K562 (cell line): ENCODE results near the gene CACNB2. TPM values are rescaled to one million over a fixed set of nuclear protein-coding genes. Genes with fewer than 3 reads are reported as not detected.

Experiments
- ATAC-seq: fragments of 200-7000 bp; cut with Tn5 transposase; 3 replicates; pipeline ENCODE4 v1.9.1; 2020; ENCODE audit warnings: moderate library complexity
- BruUV-seq: library from RNA; stranded (reverse); fragments of 400-500 nt; replicated peaks from 2 replicates; lab custom pipeline; 2021; lab: Mats Ljungman, UMichigan
- CTCF ChIA-PET: fragments of 300-600 bp; formaldehyde crosslinking; extraction: SDS; loops from one replicate; lab custom pipeline; 2021; ENCODE audit warnings: low intra/inter-chr PET ratio; lab: Yijun Ruan, JAX
- POLR2A ChIA-PET: fragments of 300-600, 350-650 bp; sonication (Branson Sonifier 250); formaldehyde crosslinking; extraction: SDS; loops from one replicate; lab custom pipeline; 2021; ENCODE audit warnings: antibody characterized with exemption, inconsistent platforms; lab: Yijun Ruan, JAX
- DNase-seq, 4 experiments: peaks; one replicate each; pipeline versions ENCODE4 v3.0.0 to v3.0.0-alpha.2; 2011 to 2018; ENCODE audit warnings: low spot score in 3 of 4, mixed read lengths in 3 of 4; ENCODE audit errors: extremely low read depth in 1 of 4
- FAIRE-seq: peaks from 2 replicates; lab custom pipeline; 2011; peaks lifted over from hg19 to GRCh38; lab: Jason Lieb, UNC
- H2AFZ ChIP-seq: 2 replicates; pipeline ENCODE4 v1.6.0; 2011; ENCODE audit warnings: low read depth, low read length, control low read depth, inconsistent platforms
- H3K27ac ChIP-seq: fragments of 200-600 bp; 3 replicates; pipeline ENCODE4 v1.8.0; 2011; ENCODE audit warnings: low read depth, mild to moderate bottlenecking, control low read depth, inconsistent platforms, low read length, moderate library complexity, mixed read lengths; ENCODE audit errors: extremely low read depth
- H3K27me3 ChIP-seq, 2 experiments: fragments of 300-600 bp in 1 of 2; 2 replicates in 1 of 2; 3 replicates in 1 of 2; pipeline versions ENCODE4 v1.6.0 to v1.8.0; 2011; ENCODE audit warnings: inconsistent platforms in 2 of 2, low read length in 2 of 2, mild to moderate bottlenecking in 1 of 2, mixed read lengths in 1 of 2, moderate library complexity in 1 of 2; ENCODE audit not compliant: control insufficient read depth in 2 of 2, insufficient read depth in 2 of 2
- H3K36me3 ChIP-seq: fragments of 300-600 bp; 3 replicates; pipeline ENCODE4 v1.8.0; 2011; ENCODE audit warnings: mild to moderate bottlenecking, low read length, inconsistent platforms; ENCODE audit not compliant: control insufficient read depth, insufficient read depth
- H3K4me1 ChIP-seq, 2 experiments: fragments of 200-600 bp in 1 of 2; replicated peaks in 1 of 2; 2 replicates in 1 of 2; 3 replicates in 1 of 2; pipeline versions ENCODE4 v1.5.1 to v1.8.0; 2011; ENCODE audit warnings: inconsistent platforms in 2 of 2, low read length in 2 of 2, mild to moderate bottlenecking in 1 of 2, mixed read lengths in 1 of 2, moderate library complexity in 1 of 2; ENCODE audit not compliant: control insufficient read depth in 2 of 2, insufficient read depth in 2 of 2
- H3K4me2 ChIP-seq: 2 replicates; pipeline ENCODE4 v1.6.1; 2011; ENCODE audit warnings: low read length, control low read depth, inconsistent platforms, mixed read lengths; ENCODE audit not compliant: insufficient read depth
- H3K4me3 ChIP-seq: fragments of 200-600 bp; sonication (generic), shearing (Covaris generic); 2 replicates; pipeline ENCODE4 v1.5.1; 2016; ENCODE audit warnings: control low read depth, inconsistent platforms
- H3K79me2 ChIP-seq: fragments of 200-600 bp; 3 replicates; pipeline ENCODE4 v1.8.0; 2011; ENCODE audit warnings: low read length, inconsistent platforms; ENCODE audit not compliant: control insufficient read depth, insufficient read depth
- H3K9ac ChIP-seq, 2 experiments: 2 replicates each; pipeline versions ENCODE4 v1.6.0 to v1.6.1; 2011; ENCODE audit warnings: low read depth in 2 of 2, low read length in 2 of 2, control low read depth in 1 of 2, inconsistent platforms in 1 of 2, mild to moderate bottlenecking in 1 of 2, mixed read lengths in 1 of 2; ENCODE audit not compliant: insufficient read depth in 1 of 2
- H3K9me1 ChIP-seq: one replicate; pipeline ENCODE4 v1.6.0; 2011; ENCODE audit warnings: inconsistent platforms, mild to moderate bottlenecking, low read length, moderate library complexity; ENCODE audit not compliant: control insufficient read depth, insufficient read depth
- H3K9me3 ChIP-seq: replicated peaks from 2 replicates; pipeline ENCODE4 v1.5.1; 2011; ENCODE audit warnings: low read depth, low read length, inconsistent platforms; ENCODE audit not compliant: control insufficient read depth, insufficient read depth
- H4K20me1 ChIP-seq: replicated peaks from 2 replicates; pipeline ENCODE4 v1.6.1; 2011; ENCODE audit warnings: low read length, inconsistent platforms, mixed read lengths; ENCODE audit not compliant: control insufficient read depth, insufficient read depth
- DIDO1 ChIP-seq: fragments of 450-650 bp; IDR thresholded peaks from 2 replicates; pipeline ENCODE4 v1.6.1; 2016; ENCODE audit warnings: low read depth, missing biosample characterization, missing genetic modification characterization
- ETV5 ChIP-seq: sonication (generic); formaldehyde crosslinking; IDR thresholded peaks from 2 replicates; pipeline ENCODE4 v1.4.0; 2020; ENCODE audit warnings: low read depth, mild to moderate bottlenecking, missing genetic modification reagents
- FOXM1 ChIP-seq, 2 experiments: fragments of 450-650 bp in 1 of 2; sonication (generic) in 1 of 2; formaldehyde crosslinking in 1 of 2; IDR thresholded peaks; 2 replicates each; pipeline versions ENCODE4 v1.6.1 to v1.9.0; 2017 to 2022; ENCODE audit warnings: low read depth in 2 of 2, mild to moderate bottlenecking in 2 of 2, missing genetic modification reagents in 1 of 2, moderate library complexity in 1 of 2
- HNRNPLL ChIP-seq: fragments of 200-400 bp; formaldehyde crosslinking; IDR thresholded peaks from 2 replicates; pipeline ENCODE4 v1.6.1; 2017; ENCODE audit warnings: low read length, low read depth, mild to moderate bottlenecking; ENCODE audit not compliant: poor library complexity, severe bottlenecking
- ILK ChIP-seq: fragments of 450-650 bp; IDR thresholded peaks from 2 replicates; pipeline ENCODE4 v1.6.1; 2016; ENCODE audit warnings: missing genetic modification characterization, low read depth, mild to moderate bottlenecking, missing compliant biosample characterization, moderate library complexity, borderline replicate concordance
- KDM1A ChIP-seq, 2 experiments: fragments of 450-650 bp; IDR thresholded peaks; 2 replicates each; pipeline ENCODE4 v1.6.1; 2016; ENCODE audit warnings: mild to moderate bottlenecking in 2 of 2
- MIER1 ChIP-seq: fragments of 450-650 bp; IDR thresholded peaks from 2 replicates; pipeline ENCODE4 v1.6.1; 2016; ENCODE audit warnings: antibody characterized with exemption, mild to moderate bottlenecking, low read depth
- NONO ChIP-seq, 2 experiments: fragments of 200-400 bp in 1 of 2; fragments of 450-650 bp in 1 of 2; formaldehyde crosslinking in 1 of 2; IDR thresholded peaks; 2 replicates each; pipeline ENCODE4 v1.6.1; 2017; ENCODE audit warnings: low read depth in 2 of 2, mild to moderate bottlenecking in 2 of 2, moderate library complexity in 2 of 2, low read length in 1 of 2
- RAD21 ChIP-seq, 2 experiments: fragments of 250-450 bp in 1 of 2; fragments of 450-650 bp in 1 of 2; sonication (Bioruptor Pico) in 1 of 2; formaldehyde crosslinking in 1 of 2; IDR thresholded peaks in 1 of 2; conservative IDR thresholded peaks in 1 of 2; 2 replicates each; pipeline versions ENCODE4 v1.4.0 to v1.8.0; 2020 to 2022; ENCODE audit warnings: mild to moderate bottlenecking in 2 of 2, moderate library complexity in 1 of 2
- RBM14 ChIP-seq: fragments of 200-400 bp; formaldehyde crosslinking; IDR thresholded peaks from 2 replicates; pipeline ENCODE4 v1.6.1; 2018; ENCODE audit warnings: low read depth, mild to moderate bottlenecking, low read length, moderate library complexity, borderline replicate concordance; ENCODE audit not compliant: insufficient read depth
- SIRT6 ChIP-seq: IDR thresholded peaks from one replicate; pipeline ENCODE4 v1.6.1; 2012; ENCODE audit warnings: low read depth, mild to moderate bottlenecking, control low read depth, inconsistent platforms, low read length, moderate library complexity
- SIX5 ChIP-seq, 2 experiments: IDR thresholded peaks; 2 replicates each; pipeline ENCODE4 v1.6.1; 2011; ENCODE audit warnings: low read length in 2 of 2, borderline replicate concordance in 1 of 2, low read depth in 1 of 2, mild to moderate bottlenecking in 1 of 2, moderate library complexity in 1 of 2; ENCODE audit not compliant: insufficient read depth in 1 of 2
- SMC3 ChIP-seq: conservative IDR thresholded peaks from 2 replicates; pipeline ENCODE4 v1.6.1; 2011; ENCODE audit warnings: low read depth, low read length, improper control_type of control experiment; ENCODE audit not compliant: insufficient read depth
- TAF15 ChIP-seq: fragments of 200-400 bp; formaldehyde crosslinking; IDR thresholded peaks from 2 replicates; pipeline ENCODE4 v1.6.1; 2017; ENCODE audit warnings: mild to moderate bottlenecking, low read depth, low read length, moderate library complexity
- ZBED1 ChIP-seq: IDR thresholded peaks from 2 replicates; pipeline ENCODE4 v1.6.1; 2014
- ZNF143 ChIP-seq: sonication (generic); formaldehyde crosslinking; IDR thresholded peaks from 2 replicates; pipeline ENCODE4 v1.9.0; 2022; ENCODE audit warnings: mild to moderate bottlenecking, missing genetic modification reagents
- ZNF586 ChIP-seq: fragments of 450-650 bp; formaldehyde crosslinking; conservative IDR thresholded peaks from 2 replicates; pipeline ENCODE4 v1.4.0; 2020; ENCODE audit warnings: mild to moderate bottlenecking, moderate library complexity
- ZNF668 ChIP-seq: fragments of 250-450 bp; sonication (Bioruptor Pico); IDR thresholded peaks from 2 replicates; pipeline ENCODE4 v1.8.0; 2022; ENCODE audit warnings: mild to moderate bottlenecking, inconsistent platforms
- WGBS: fragments of 100-300 bp; shearing (Covaris generic); methylation state at CpG from one replicate; pipeline ENCODE4 v1.1.6; 2016; ENCODE audit warnings: low coverage, mixed read lengths; ENCODE audit not compliant: insufficient coverage; ENCODE audit errors: missing lambda C conversion rate; 5-methylcytosine and 5-hydroxymethylcytosine counted together
- in situ Hi-C: fragments of 300-500 bp; cut with MboI; formaldehyde crosslinking; loops from 4 replicates; pipeline ENCODE4 v1.15.0; 2018; ENCODE audit warnings: inconsistent platforms, mixed read lengths
- intact Hi-C: fragments of 100-400 bp; cut with micrococcal nuclease; formaldehyde crosslinking; loops from 2 replicates; pipeline ENCODE4 v1.14.2; 2022
- polyA plus RNA-seq, 8 experiments: library from polyadenylated mRNA; depleted of rRNA in 4 of 8; stranded (reverse) in 5 of 8; unstranded in 3 of 8; fragments of >200 nt; fragmentation: Nextera tagmentation in 2 of 8; fragmentation: Illumina TruSeq in 1 of 8; extraction: Ambion mirVana in 2 of 8; extraction: Trizol in 1 of 8; gene quantifications; 2 replicates each; pipeline versions ENCODE4 v1.2.1 to v1.2.3, GENCODE V29; 2011 to 2014; ENCODE audit warnings: inconsistent platforms in 1 of 8, missing spikeins in 1 of 8
- total RNA-seq, 7 experiments: library from RNA; depleted of rRNA in 6 of 7; stranded (reverse); fragments of >200 nt in 6 of 7; fragmentation: Illumina TruSeq in 2 of 7; extraction: Trizol in 2 of 7; gene quantifications; 2 replicates each; pipeline versions ENCODE4 v1.2.1 to v1.2.3, GENCODE V29; 2011 to 2021; ENCODE audit warnings: low replicate concordance in 1 of 7
- TF ChIP-seq, protein P1 (sequence below): sonication (generic); formaldehyde crosslinking; IDR thresholded peaks from 2 replicates; pipeline ENCODE4 v1.8.0; 2022; ENCODE audit warnings: mild to moderate bottlenecking, missing genetic modification reagents

Gene CACNB2
- total and polyA plus RNA-seq, 9 of the 15 experiments (the other 6 are each of a cell fraction or from before 2014, with no cell fraction given), result 1.8 to 2.2 TPM; not detected in 7

DNA sequence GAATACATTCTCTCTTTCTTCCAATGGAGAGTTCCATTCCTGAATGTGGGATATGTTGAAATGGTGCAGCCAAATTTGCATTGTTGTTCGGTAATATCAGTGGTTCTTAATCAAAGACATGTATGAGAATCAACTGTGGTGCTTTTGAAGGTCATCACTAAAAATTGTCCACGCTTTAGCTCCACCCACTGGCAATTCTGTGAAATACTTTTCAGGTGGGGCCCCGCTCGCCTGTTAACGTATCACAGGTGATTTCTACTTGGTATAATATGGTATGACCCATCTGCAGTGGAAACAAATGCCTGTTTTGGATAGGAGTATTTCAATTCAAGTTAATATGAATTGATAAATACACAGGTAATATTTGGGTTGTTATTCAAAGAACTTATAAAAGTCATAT is 332.8 kb downstream of the CACNB2 start:
- Histone ChIP-seq H3K9ac (no peak overlapping the region), H3K4me1 (no peaks in the 10 kb centered on the region), H2AFZ (no peak overlapping the region), H3K27ac (no peak overlapping the region), H3K79me2 (no peaks in the 10 kb centered on the region), H4K20me1 (no peaks in the 10 kb centered on the region), H3K9me3 (no peaks in the 10 kb centered on the region), H3K4me2 (no peak overlapping the region), H3K27me3 (peaks cover 0 to 13% of the 10 kb centered on the region in 2 experiments; a peak in 3 of 5 replicates), H3K36me3 (no peaks in the 10 kb centered on the region), H3K4me3 (no peak overlapping the region), H3K9me1 (no peaks in the 10 kb centered on the region)
- CTCF ChIA-PET, result no interaction called here
- FAIRE-seq (peak; percentile 15), DNase-seq (peak; percentile 16 to 32 (median 23)), ATAC-seq (peak; percentile 56; the same call in 2 of the 3 replicates)
- BruUV-seq, result no TSS peak
- intact Hi-C loops, result no loop called here
- 0% methylated on average over 5 of the region's 5 CpGs for WGBS
- POLR2A ChIA-PET, result interaction anchor here (1.1 kb wide), 1 partner anchor 13 kb away, joined by 5 read pairs; no protein-coding TSS in a partner anchor
- in situ Hi-C loops, result no loop called here
- TF ChIP-seq ILK (tag) (no peak), FOXM1 (IDR thresholded peaks at IDR 0.05; ENCODE audit: low read depth) (no peak), FOXM1 (CRISPR knock-in tag; IDR thresholded peaks at IDR 0.05; ENCODE audit: low read depth) (no peak), ETV5 (no peak), ZBED1 (no peak), NONO (IDR thresholded peaks at IDR 0.05; ENCODE audit: low read depth in 2 of 2, low read length in 1 of 2) (no peak), DIDO1 (tag) (no peak), RBM14 (no peak), ZNF143 (no peak), MIER1 (no peak), RAD21 (CRISPR knock-in tag; conservative IDR thresholded peaks at IDR 0.05 in 1 of 2, IDR thresholded peaks at IDR 0.05 in 1 of 2) (peak in 1 of 2 experiments; percentile 35; a peak in 1 of 4 replicates), SIX5 (IDR thresholded peaks at IDR 0.05; ENCODE audit: borderline replicate concordance in 1 of 2, insufficient read depth in 1 of 2, low read depth in 1 of 2, low read length in 2 of 2) (no peak), TAF15 (no peak), SMC3 (0 out of 2 replicates have a peak, but pooled peaks have one; percentile 11), ZNF586 (CRISPR knock-in tag) (no peak), KDM1A (IDR thresholded peaks at IDR 0.05) (no peak), SIRT6 (no peak), ZNF668 (CRISPR knock-in tag) (no peak), HNRNPLL (no peak)
- TF ChIP-seq, protein P1, sequence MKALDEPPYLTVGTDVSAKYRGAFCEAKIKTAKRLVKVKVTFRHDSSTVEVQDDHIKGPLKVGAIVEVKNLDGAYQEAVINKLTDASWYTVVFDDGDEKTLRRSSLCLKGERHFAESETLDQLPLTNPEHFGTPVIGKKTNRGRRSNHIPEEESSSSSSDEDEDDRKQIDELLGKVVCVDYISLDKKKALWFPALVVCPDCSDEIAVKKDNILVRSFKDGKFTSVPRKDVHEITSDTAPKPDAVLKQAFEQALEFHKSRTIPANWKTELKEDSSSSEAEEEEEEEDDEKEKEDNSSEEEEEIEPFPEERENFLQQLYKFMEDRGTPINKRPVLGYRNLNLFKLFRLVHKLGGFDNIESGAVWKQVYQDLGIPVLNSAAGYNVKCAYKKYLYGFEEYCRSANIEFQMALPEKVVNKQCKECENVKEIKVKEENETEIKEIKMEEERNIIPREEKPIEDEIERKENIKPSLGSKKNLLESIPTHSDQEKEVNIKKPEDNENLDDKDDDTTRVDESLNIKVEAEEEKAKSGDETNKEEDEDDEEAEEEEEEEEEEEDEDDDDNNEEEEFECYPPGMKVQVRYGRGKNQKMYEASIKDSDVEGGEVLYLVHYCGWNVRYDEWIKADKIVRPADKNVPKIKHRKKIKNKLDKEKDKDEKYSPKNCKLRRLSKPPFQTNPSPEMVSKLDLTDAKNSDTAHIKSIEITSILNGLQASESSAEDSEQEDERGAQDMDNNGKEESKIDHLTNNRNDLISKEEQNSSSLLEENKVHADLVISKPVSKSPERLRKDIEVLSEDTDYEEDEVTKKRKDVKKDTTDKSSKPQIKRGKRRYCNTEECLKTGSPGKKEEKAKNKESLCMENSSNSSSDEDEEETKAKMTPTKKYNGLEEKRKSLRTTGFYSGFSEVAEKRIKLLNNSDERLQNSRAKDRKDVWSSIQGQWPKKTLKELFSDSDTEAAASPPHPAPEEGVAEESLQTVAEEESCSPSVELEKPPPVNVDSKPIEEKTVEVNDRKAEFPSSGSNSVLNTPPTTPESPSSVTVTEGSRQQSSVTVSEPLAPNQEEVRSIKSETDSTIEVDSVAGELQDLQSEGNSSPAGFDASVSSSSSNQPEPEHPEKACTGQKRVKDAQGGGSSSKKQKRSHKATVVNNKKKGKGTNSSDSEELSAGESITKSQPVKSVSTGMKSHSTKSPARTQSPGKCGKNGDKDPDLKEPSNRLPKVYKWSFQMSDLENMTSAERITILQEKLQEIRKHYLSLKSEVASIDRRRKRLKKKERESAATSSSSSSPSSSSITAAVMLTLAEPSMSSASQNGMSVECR, result no peak
